ENCODE data around the gene ZBTB17. TPM values are rescaled to one million over a fixed set of nuclear protein-coding genes. Genes with fewer than 3 reads are reported as not detected.

Gene ZBTB17
- total and polyA plus RNA-seq, 2 of the 4 experiments (the other 2 are of a cell fraction), result 26.3 to 58.2 TPM

- CTCF ChIA-PET, result no interaction called here
- Histone ChIP-seq H3K56ac (ENCODE audit: extremely low read depth, insufficient read depth, low read length) (no peak overlapping the region), H2BK20ac (ENCODE audit: low read depth, low read length) (no peak overlapping the region), H2AK5ac (ENCODE audit: low read depth, low read length) (no peak overlapping the region), H3K14ac (replicated peaks; ENCODE audit: low read depth, low read length) (no peak overlapping the region), H3K27ac (ENCODE audit: insufficient read depth, low read length) (no peak overlapping the region), H2BK5ac (ENCODE audit: low read depth, low read length, poor library complexity, severe bottlenecking) (no peak overlapping the region), H3K4me3 (ENCODE audit: insufficient read depth, low read depth, low read length) (no peak overlapping the region), H2BK120ac (ENCODE audit: low read depth, low read length) (no peak overlapping the region), H4K8ac (ENCODE audit: low read depth in 2 of 2, low read length in 2 of 2) (no peak overlapping the region), H3K79me1 (ENCODE audit: low read depth in 1 of 2, low read length in 2 of 2) (no peaks in the 10 kb centered on the region), H4K20me1 (ENCODE audit: insufficient read depth, low read length) (0 out of 2 replicates have a peak, but pooled peaks cover 4% of the 10 kb centered on the region), H4K91ac (ENCODE audit: insufficient read depth, low read depth, low read length) (no peak overlapping the region), H4K5ac (ENCODE audit: low read depth, low read length) (no peak overlapping the region), H3K4me1 (ENCODE audit: control insufficient read depth, insufficient read depth, low read length) (peaks cover 9% of the 10 kb centered on the region), H3K36me3 (ENCODE audit: control insufficient read depth, insufficient read depth, low read length) (no peaks in the 10 kb centered on the region), H2AFZ (replicated peaks; ENCODE audit: low read length, poor library complexity) (no peak overlapping the region), H3K9me1 (ENCODE audit: insufficient read depth, low read length) (no peaks in the 10 kb centered on the region; the same call in 1 of the 2 replicates), H3K4me2 (ENCODE audit: low read depth, low read length) (no peak overlapping the region), H2AK9ac (replicated peaks; ENCODE audit: low read depth, low read length, poor library complexity) (no peak overlapping the region), H3K23ac (ENCODE audit: low read depth, low read length) (no peak overlapping the region), H3K27me3 (ENCODE audit: control insufficient read depth, insufficient read depth, low read length) (no peaks in the 10 kb centered on the region), H2BK15ac (ENCODE audit: low read depth, low read length) (no peak overlapping the region), H3K18ac (ENCODE audit: low read depth, low read length) (no peak overlapping the region), H3K9ac (ENCODE audit: low read depth, low read length) (no peak overlapping the region), H3K9me3 (ENCODE audit: control insufficient read depth, insufficient read depth, low read length) (no peaks in the 10 kb centered on the region), H3K4ac (ENCODE audit: low read depth, low read length) (no peak overlapping the region)
- 100% methylated on average over 1 of the region's 3 CpGs; no CpG with 5 or more reads in 1 of the 2 experiments for WGBS, 2 experiments (ENCODE audit: extremely low coverage in 2 of 2, insufficient read length in 1 of 2)
- DNase-seq (no peak), ATAC-seq (ENCODE audit: low read depth) (no peak)
- no TSS peak for BruUV-seq (replicated peaks)
- POLR2A ChIA-PET (ENCODE audit: unreplicated experiment), result no interaction called here
- dilution Hi-C loops (cut with HindIII; ENCODE audit: low sequenced_read_pairs, unreplicated experiment), result no loop called here
- TF ChIP-seq USF2 (IDR thresholded peaks at IDR 0.05; ENCODE audit: low read depth, low read length) (no peak), CHD1 (IDR thresholded peaks at IDR 0.05; ENCODE audit: low read depth, low read length) (no peak), BHLHE40 (IDR thresholded peaks at IDR 0.05; ENCODE audit: low read depth, low read length) (no peak), CTCF (conservative IDR thresholded peaks at IDR 0.05; ENCODE audit: low read depth, low read length) (no peak), RCOR1 (IDR thresholded peaks at IDR 0.05; ENCODE audit: insufficient replicate concordance, low read length) (no peak), MXI1 (IDR thresholded peaks at IDR 0.05; ENCODE audit: borderline replicate concordance, low read depth, low read length) (no peak), NFE2L2 (IDR thresholded peaks at IDR 0.05; ENCODE audit: low read depth, low read length) (no peak), RFX5 (IDR thresholded peaks at IDR 0.05; ENCODE audit: low read depth, low read length) (no peak), RAD21 (IDR thresholded peaks at IDR 0.05; ENCODE audit: low read length) (no peak), FOS (IDR thresholded peaks at IDR 0.05; ENCODE audit: low read depth, low read length) (no peak), MAZ (IDR thresholded peaks at IDR 0.05; ENCODE audit: borderline replicate concordance, low read depth, low read length) (no peak), ELK1 (IDR thresholded peaks at IDR 0.05; ENCODE audit: borderline replicate concordance, low read depth, low read length) (no peak), CEBPB (IDR thresholded peaks at IDR 0.05; ENCODE audit: low read depth, low read length) (no peak), MAFK (IDR thresholded peaks at IDR 0.05; ENCODE audit: low read depth, low read length) (no peak), SMC3 (IDR thresholded peaks at IDR 0.05; ENCODE audit: low read depth, low read length) (no peak), POLR2A (IDR thresholded peaks at IDR 0.05; ENCODE audit: low read depth, low read length) (no peak)
- intact Hi-C loops (cut with micrococcal nuclease), result no loop called here
- in situ Hi-C loops (cut with MboI; ENCODE audit: low sequenced_read_pairs), result no loop called here
Observed at GRCh38 chr1:16010837-16011236, 34.9 kb upstream of the ZBTB17 start.
